RWPE1 (cell line): Measurements from ENCODE around the gene C16orf96.

Experiments
- CTCF ChIA-PET: fragments of 350-600 bp; sonication (Branson Sonifier 250); formaldehyde crosslinking; extraction: SDS; loops from one replicate; lab custom pipeline; 2021; lab: Yijun Ruan, JAX
- POLR2A ChIA-PET: fragments of 400-600 bp; formaldehyde crosslinking; extraction: SDS; loops from one replicate; lab custom pipeline; 2020; ENCODE audit warnings: antibody characterized with exemption; ENCODE audit not compliant: low non-redundant PET; lab: Yijun Ruan, JAX
- DNase-seq: peaks from one replicate; pipeline ENCODE4 v3.0.0; 2012; ENCODE audit warnings: low spot score
- H3K27ac ChIP-seq: fragments of 450-650 bp; 2 replicates; pipeline ENCODE4 v1.5.1; 2017
- TF ChIP-seq, protein P1 (sequence below): fragments of 450-650 bp; conservative IDR thresholded peaks from 2 replicates; pipeline ENCODE4 v1.5.1; 2017; ENCODE audit warnings: low read depth, mild to moderate bottlenecking

The C16orf96 gene

DNA sequence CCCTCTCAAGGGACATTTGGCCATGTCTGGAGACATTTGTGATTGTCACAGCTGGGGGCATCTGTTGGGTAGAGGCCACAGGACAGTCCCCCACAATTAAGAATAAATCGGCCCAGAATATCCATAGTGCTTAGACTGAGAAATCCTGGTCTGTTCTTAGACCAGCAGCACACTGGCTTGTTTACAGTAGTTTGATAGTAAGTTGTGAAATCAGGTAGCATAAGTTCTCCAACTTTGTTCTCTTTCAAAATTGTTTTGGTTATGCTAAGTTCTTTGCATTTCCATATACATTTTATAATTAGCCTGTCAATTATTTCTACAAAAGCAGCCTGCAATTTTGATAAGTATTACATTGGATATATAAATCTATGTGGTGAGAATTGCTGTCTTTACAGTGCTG lies 75.3 kb downstream of the C16orf96 start:
- ChIA-PET POLR2A (no interaction called here), CTCF (interaction anchor here (0.7 kb wide), 1 partner anchor 1012 kb away, joined by 3 read pairs; no protein-coding TSS in a partner anchor)
- no peak for DNase-seq
- H3K27ac ChIP-seq = no peak overlapping the region
- TF ChIP-seq, protein P1, sequence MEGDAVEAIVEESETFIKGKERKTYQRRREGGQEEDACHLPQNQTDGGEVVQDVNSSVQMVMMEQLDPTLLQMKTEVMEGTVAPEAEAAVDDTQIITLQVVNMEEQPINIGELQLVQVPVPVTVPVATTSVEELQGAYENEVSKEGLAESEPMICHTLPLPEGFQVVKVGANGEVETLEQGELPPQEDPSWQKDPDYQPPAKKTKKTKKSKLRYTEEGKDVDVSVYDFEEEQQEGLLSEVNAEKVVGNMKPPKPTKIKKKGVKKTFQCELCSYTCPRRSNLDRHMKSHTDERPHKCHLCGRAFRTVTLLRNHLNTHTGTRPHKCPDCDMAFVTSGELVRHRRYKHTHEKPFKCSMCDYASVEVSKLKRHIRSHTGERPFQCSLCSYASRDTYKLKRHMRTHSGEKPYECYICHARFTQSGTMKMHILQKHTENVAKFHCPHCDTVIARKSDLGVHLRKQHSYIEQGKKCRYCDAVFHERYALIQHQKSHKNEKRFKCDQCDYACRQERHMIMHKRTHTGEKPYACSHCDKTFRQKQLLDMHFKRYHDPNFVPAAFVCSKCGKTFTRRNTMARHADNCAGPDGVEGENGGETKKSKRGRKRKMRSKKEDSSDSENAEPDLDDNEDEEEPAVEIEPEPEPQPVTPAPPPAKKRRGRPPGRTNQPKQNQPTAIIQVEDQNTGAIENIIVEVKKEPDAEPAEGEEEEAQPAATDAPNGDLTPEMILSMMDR = no peak

DNA sequence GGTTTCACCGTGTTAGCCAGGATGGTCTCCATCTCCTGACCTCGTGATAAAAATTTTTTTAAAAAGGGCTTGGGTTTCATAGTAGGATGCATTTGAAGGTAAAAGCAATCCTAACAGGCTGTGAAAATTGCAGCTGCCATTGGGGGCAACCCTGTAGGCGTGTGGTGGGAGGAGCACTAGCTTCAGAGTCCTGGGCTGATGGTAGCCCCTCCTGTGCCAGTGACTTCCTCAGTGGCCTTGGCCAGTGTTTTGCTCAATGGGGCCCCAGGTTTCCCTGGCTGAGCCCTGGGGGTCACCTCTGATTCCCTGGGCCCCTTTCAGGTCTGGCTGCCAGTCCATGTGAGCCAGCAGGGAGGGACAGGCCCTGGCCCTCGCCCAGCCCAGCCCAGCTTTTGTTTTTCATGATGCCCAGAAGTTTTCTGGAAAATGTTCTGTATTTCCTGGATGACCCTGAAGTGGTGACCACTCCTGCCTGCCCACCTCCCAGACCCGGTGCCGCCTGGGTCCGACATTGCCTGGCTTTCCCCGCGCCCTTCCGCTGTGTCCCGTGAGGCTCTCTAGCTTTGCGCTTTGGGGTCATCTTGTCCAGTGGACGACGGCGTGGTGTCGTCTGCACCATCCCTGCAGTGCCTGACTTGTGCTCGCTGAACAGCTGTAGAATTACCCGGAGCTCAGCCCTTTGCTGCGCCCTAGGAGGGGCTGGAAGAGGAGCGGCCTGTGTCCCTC lies 77.9 kb downstream of the C16orf96 start:
- TF ChIP-seq, protein P1 = no peak
- ChIA-PET POLR2A (no interaction called here), CTCF (interaction anchor here (0.9 to 1.3 kb wide), 2 partner anchors 10 to 16 kb away, joined by 3 to 4 read pairs; partner anchors contain the start of gene MGRN1)
- no peak for DNase-seq
- peak overlapping the region; percentile 25; the same call in 1 of the 2 replicates for H3K27ac ChIP-seq

DNA sequence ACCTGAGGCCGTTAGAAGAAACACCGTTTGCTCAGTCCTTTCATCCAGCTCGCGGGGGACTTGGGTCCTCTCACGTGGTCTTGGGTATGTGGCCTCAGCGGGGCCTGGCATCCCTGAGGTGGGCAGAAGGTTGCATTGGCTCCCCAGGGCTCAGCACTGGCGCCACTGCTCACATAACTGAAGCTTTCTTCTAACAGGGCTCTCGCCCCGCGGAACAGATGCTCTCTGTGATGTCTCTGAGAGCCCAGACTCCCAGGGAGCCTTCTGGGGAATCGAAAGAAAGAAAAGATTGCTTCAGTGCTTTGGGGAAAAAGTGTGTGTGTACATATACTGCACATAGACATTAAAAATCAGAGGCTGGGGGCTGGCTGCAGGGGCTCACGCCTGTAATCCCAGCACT lies 78.6 kb downstream of the C16orf96 start:
- CTCF ChIA-PET = no interaction called here
- TF ChIP-seq, protein P1 = no peak

DNA sequence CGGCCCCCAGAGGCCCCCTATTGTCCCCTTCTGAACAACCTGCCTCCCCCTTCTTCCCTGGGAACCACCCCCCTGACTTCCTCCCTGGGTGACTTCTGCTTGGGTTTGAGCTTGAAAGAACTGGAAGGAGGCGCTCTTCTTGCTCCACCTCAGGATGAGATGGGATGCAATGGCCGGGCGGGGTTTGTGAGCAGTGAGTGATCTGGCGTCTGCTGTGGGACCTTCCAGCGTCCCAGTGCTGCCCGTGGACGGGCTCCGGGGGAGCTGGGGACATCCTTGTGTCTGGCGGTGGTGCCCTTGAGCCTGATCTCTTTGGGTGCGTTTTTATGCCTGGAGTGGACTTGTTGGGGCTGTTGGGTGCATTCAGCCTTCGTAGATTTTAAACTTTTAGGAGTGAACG lies 80.1 kb downstream of the C16orf96 start:
- TF ChIP-seq, protein P1 = no peak
- DNase-seq = no peak
- POLR2A ChIA-PET = no interaction called here
- CTCF ChIA-PET = no interaction called here
- H3K27ac ChIP-seq = no peak overlapping the region

More for the DNA sequence above, 78.6 kb downstream of the C16orf96 start:
- no peak for DNase-seq
- POLR2A ChIA-PET = no interaction called here
- H3K27ac ChIP-seq = peak overlapping the region; percentile 25; the same call in 1 of the 2 replicates

DNA sequence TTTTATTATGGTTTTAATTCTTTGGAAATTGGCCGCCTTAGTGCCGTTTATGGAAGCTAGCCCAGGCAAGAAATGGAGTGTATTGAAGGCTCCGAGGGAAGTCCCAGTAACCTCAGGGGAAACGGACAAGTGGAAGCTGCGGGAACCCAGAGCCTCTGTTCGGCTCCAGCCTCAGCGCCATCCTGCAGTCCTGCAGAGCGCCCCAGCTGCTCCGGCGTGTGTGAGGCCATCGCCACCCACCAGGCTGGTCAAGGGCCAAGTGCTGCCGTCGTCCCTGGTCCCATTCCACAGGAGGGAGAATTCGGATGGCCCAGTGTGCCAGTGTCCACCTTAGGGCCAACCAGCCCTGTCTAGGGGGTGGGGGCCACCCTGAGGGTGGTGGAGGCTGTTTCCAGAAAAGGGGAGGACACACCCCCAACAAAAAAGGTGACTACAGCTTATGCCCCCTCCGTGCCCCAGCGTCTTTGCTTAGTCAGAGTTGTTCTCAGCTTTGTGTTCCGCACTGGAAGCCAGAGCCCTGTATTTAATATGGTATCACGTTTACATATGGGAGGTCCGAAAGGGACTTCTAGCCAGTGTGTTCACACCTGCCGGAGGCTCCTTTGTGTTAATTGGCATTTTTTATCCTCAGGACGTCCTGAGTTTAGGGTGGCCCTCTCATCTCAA lies 81.5 kb downstream of the C16orf96 start:
- ChIA-PET POLR2A (no interaction called here), CTCF (interaction anchor here (0.7 to 1.0 kb wide), 3 partner anchors 14 to 87 kb away, joined by 4 to 5 read pairs (median 4); partner anchors contain the start of gene MGRN1)
- no peak for DNase-seq
- TF ChIP-seq, protein P1 = no peak
- peak overlapping the region; percentile 9; the same call in 1 of the 2 replicates for H3K27ac ChIP-seq

DNA sequence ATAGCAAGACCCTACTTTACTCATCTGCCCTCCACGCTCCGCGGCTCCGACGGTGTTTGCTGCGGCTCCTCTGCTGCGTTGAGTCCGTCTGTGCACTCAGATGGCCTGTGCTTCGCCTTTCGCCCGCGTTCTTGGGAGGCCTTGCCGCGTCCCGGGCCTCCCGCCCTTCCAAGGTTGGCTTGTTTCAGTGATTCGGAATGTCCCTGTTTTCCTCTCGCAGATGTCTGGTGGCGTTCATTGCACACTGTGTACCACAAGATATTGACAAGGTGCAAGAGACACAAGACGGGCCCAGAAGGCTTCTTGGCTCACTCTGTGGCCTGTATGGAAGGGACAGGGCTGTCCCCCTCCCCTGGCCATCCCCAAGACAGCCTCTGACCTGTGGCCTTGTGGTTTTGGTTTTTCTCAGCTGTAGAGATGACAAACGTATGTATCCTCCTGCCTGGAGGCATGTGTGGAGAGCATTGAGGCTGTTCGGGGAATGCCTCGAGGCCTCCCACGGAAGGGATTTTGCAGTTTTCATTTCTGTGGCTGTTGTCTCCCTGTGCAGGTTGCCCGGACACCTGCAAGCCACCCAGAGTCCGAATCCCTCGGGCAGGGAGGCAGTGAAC lies 83.9 kb downstream of the C16orf96 start:
- no peak for DNase-seq
- TF ChIP-seq, protein P1 = no peak
- peak overlapping the region; percentile 19 for H3K27ac ChIP-seq
- ChIA-PET POLR2A (no interaction called here), CTCF (no interaction called here)
